ENCODE results near the gene KLHL22. TPM values are rescaled to one million over a fixed set of nuclear protein-coding genes. Genes with fewer than 3 reads are reported as not detected.
"Not testable (repeated sequence)": the region's sequence is repeated elsewhere in the genome, so short reads cannot be mapped to it uniquely, and the experiment has no call there.

KLHL22 gene
- total RNA-seq, 1 donor from 2014 or later = 18.0 TPM

DNA sequence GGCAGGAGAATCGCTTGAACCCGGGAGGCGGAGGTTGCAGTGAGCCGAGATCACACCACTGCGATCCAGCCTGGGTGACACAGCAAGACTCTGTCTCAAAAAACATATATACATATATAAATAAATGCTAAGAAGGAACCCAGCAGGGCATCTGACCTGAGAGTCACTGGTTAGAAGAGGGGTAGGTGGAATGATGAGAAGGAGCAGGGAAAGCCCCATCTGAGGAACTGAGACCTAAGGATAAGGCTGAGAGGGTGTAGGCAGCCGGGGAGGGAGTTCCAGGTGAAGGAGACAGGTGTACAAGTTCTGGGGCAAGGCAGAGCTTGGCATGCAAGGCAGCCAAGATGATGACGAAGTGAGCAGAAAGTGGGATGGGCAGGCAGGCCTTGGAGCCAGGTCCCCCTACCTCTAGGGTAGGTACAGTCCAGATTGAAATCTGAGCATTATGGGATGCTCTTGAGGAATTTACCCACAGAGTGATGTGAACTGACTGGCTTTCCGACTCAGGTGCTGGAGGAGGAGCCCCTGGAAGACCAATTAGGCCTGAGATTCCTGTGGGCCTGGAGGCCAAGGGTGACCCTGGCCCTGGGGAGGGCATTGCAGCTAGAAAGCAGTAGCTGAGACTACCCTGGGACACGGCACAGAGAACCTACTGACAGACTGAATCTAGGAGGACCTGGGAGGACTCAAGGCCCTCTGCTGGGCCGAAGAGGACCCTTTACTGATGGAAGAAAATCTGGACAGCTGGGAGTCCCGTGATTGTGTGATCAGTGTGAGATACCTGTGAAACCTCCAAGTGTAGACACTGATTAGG lies 22.8 kb downstream of the KLHL22 start:
- no peak for DNase-seq (ENCODE audit: low read depth)
- no peak overlapping the region for H3K4me3 ChIP-seq (ENCODE audit: low read depth, low read length)
- TF ChIP-seq CTCF (conservative IDR thresholded peaks at IDR 0.05; ENCODE audit: low read depth, low read length) = no peak

DNA sequence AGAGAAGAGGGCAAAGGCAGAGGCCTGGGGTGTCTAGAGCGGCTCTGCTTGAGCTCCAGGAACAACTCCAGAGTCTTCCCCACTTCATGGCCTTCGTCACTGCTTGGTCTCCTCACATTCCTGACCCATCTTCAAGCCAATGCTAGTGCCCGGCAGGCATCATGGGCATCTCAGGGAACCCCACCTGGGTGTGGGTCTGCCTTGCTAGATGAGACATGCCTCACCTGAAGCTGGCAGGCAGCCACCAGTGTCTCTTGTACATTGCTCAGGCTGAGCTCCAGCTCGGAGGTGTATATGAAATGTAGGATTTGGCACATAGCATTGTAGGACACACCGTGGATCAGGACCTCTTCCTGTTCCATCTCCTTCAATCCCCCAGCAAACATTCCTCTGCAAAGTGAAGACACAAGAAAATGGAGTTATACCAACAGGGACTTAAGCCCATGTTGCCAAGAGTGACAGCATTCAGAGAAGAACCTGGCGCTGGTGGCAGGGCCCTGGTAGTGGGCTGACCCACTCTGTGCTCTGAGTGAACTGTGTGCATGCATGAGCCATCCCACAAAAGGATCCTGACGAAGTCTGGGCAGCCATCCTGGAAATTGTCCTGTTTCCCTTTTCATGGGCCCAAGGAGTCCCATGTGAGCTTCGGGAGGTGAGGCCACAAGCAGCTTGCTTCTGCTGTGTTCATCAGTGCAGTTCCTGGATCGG lies 24.3 kb downstream of the KLHL22 start:
- no peak overlapping the region for H3K4me3 ChIP-seq (ENCODE audit: low read depth, low read length)
- DNase-seq (ENCODE audit: low read depth) = no peak
- TF ChIP-seq CTCF (conservative IDR thresholded peaks at IDR 0.05; ENCODE audit: low read depth, low read length) = no peak

- not testable (repeated sequence) for DNase-seq (ENCODE audit: low read depth); H3K4me3 ChIP-seq (ENCODE audit: low read depth, low read length)
Observed at GRCh38 chr22:20470525-20470924, 25.1 kb downstream of the KLHL22 start.

DNA sequence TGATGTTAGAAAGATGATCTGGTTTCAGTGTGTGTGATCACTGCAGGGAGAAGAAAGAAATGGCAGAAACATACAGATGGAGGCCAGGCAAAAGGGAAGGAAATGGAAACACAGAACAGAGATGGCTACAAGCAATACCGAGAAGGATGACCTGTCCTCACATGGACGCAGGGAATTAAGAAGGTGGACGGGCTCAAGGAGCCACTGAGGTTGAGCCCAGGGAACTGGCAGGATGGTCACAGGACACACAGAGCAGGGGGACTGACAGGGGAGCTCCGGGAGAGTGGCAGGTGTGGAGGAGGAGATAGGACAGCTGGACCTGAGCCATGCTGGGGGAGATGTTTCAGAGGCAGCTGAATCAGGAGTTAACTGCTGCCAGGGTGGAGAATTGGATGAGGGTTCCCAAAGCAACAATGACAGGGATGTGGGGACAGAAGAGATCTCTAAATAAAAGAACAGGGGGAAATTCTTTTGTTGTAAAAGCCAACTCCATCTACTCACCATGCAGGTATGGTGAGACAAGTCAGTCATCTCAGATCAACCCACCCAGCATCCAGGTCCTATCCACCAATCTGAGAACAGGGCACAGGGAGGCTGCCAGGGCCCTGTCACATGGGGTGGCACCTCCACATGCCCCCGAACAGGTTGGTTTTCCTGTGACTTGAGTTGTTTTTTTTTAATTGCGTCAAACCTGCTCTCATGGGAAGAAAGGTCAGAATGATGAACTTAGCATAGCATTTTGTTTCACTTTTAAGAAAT lies 26.3 kb downstream of the KLHL22 start:
- no peak for DNase-seq (ENCODE audit: low read depth)
- H3K4me3 ChIP-seq (ENCODE audit: low read depth, low read length) = no peak overlapping the region
- TF ChIP-seq CTCF (conservative IDR thresholded peaks at IDR 0.05; ENCODE audit: low read depth, low read length) = no peak

DNA sequence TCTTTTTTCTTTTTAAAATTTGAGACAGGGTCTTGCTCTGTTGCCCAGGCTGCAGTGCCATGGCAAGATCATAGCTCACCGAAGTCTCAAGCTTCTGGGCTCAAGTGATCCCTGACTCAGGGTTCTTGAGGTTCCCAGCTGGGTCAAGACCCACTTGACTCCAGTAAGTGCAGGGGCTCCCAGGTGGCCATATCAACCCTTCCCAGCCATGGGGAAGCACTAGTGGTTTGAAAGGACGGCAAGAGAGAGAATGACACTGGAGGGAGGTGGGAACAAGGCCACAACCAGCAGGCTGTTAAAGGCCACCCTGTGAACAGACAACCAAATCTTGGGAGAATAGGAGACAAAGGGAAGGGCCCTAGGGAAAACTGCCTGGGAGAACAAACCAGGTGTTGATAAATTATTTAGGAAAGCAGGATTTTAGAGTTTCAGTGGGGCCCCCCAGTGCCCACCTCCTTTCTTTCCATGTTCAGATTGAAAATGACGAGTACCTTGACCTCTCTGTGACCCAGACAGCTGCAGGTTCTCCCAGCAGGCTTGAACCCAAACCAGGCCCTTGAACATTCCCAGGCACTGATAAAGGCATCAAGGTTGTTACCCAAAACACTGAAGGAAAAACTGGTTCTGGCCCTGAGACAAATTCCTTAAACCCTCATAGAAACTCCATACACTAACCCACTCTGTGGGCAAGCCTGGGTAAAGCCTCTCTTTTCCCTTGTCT lies 28.8 kb downstream of the KLHL22 start:
- no peak for DNase-seq (ENCODE audit: low read depth)
- TF ChIP-seq CTCF (conservative IDR thresholded peaks at IDR 0.05; ENCODE audit: low read depth, low read length) = no peak
- H3K4me3 ChIP-seq (ENCODE audit: low read depth, low read length) = no peak overlapping the region

DNA sequence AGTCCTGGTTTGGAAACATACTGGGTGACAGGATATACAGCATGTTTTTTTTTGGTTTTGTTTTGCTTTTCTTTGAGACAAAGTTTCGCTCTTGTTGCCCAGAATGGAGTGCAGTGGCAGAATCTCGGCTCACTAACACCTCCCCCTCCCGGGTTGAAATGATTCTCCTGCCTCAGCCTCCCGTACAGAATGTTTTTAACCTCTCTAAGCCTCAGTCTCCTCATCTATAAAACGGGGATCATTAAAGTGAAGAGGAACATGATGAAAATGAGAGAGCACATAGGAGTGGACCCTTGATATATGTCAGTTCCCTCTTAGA lies 29.9 kb downstream of the KLHL22 start:
- no peak for DNase-seq (ENCODE audit: low read depth)
- TF ChIP-seq CTCF (conservative IDR thresholded peaks at IDR 0.05; ENCODE audit: low read depth, low read length) = no peak

More for the DNA sequence above, 29.9 kb downstream of the KLHL22 start:
- no peak overlapping the region for H3K4me3 ChIP-seq (ENCODE audit: low read depth, low read length)

All from epithelial cell of proximal tubule (primary cell).